ENCODE results near the gene PLEKHM2.

DNA sequence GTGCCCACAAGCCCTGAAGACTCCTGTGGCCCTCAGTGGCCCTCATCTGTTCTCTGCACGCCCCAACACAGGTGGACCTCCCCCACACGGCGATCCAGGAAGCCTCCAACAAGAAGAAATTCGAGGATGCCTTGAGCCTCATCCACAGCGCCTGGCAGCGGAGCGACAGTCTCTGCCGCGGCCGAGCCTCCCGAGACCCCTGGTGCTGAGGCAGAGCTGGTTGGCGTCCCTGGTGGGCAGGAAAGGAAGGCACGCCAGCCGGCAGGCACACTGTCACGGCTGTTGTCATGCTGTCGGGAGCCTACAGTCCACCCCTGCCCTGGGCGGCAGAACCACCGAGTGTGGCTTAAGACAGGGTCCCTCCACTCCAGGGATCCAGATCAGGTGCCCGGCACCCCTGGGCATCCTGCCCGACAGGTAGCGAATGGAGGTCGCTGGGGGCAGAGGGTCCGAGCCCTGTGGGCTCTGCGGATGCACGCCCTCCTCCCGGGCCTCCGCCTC, 49.7 kb downstream of the PLEKHM2 start:
- TF ChIP-seq, protein P1, sequence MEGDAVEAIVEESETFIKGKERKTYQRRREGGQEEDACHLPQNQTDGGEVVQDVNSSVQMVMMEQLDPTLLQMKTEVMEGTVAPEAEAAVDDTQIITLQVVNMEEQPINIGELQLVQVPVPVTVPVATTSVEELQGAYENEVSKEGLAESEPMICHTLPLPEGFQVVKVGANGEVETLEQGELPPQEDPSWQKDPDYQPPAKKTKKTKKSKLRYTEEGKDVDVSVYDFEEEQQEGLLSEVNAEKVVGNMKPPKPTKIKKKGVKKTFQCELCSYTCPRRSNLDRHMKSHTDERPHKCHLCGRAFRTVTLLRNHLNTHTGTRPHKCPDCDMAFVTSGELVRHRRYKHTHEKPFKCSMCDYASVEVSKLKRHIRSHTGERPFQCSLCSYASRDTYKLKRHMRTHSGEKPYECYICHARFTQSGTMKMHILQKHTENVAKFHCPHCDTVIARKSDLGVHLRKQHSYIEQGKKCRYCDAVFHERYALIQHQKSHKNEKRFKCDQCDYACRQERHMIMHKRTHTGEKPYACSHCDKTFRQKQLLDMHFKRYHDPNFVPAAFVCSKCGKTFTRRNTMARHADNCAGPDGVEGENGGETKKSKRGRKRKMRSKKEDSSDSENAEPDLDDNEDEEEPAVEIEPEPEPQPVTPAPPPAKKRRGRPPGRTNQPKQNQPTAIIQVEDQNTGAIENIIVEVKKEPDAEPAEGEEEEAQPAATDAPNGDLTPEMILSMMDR (IDR thresholded peaks at IDR 0.05): no peak
- no peak for TF ChIP-seq EZH2 (IDR thresholded peaks at IDR 0.05)
